Endothelial cell of umbilical vein (primary cell): Measurements from ENCODE around the gene TMEM129. TPM values are rescaled to one million over a fixed set of nuclear protein-coding genes. Genes with fewer than 3 reads are reported as not detected.

Source experiments
- BruUV-seq: library from RNA; stranded (reverse); fragments of 400-500 nt; replicated peaks from 2 replicates; lab custom pipeline; 2021; lab: Mats Ljungman, UMichigan
- CTCF ChIA-PET: fragments of 300-600, 350-600 bp; sonication (Branson Sonifier 250); formaldehyde crosslinking; loops from one replicate; lab custom pipeline; 2021; ENCODE audit warnings: antibody characterized with exemption, inconsistent platforms; lab: Charles Lee
- POLR2A ChIA-PET: fragments of 300-600, 350-600 bp; sonication (Branson Sonifier 250); formaldehyde crosslinking; loops from one replicate; lab custom pipeline; 2021; ENCODE audit warnings: antibody characterized with exemption, inconsistent platforms; lab: Charles Lee
- DNase-seq: peaks from one replicate; pipeline ENCODE4 v3.0.0-alpha.2; 2011; ENCODE audit warnings: low read depth, low spot score
- FAIRE-seq: peaks from 2 replicates; lab custom pipeline; 2011; peaks lifted over from hg19 to GRCh38; lab: Jason Lieb, UNC
- H2AFZ ChIP-seq: 2 replicates; pipeline ENCODE4 v1.6.0; 2012; ENCODE audit warnings: low read depth, low read length, control low read depth, inconsistent platforms
- H3K27ac ChIP-seq: 2 replicates; pipeline ENCODE4 v1.5.1; 2011; ENCODE audit warnings: low read depth, mild to moderate bottlenecking, control low read depth, low read length, moderate library complexity; ENCODE audit not compliant: insufficient read depth
- H3K27me3 ChIP-seq, 2 experiments: 2 replicates each; pipeline versions ENCODE4 v1.6.0 to v1.6.1; 2011; ENCODE audit warnings: low read length in 2 of 2, mixed read lengths in 1 of 2; ENCODE audit not compliant: control insufficient read depth in 2 of 2, insufficient read depth in 2 of 2
- H3K36me3 ChIP-seq, 2 experiments: 2 replicates in 1 of 2; 3 replicates in 1 of 2; pipeline ENCODE4 v1.5.1; 2011; ENCODE audit warnings: low read length in 2 of 2, mild to moderate bottlenecking in 1 of 2, moderate library complexity in 1 of 2; ENCODE audit not compliant: control insufficient read depth in 2 of 2, insufficient read depth in 2 of 2; ENCODE audit errors: extremely low read depth in 1 of 2
- H3K4me1 ChIP-seq: 3 replicates; pipeline ENCODE4 v1.5.1; 2011; ENCODE audit warnings: mild to moderate bottlenecking, low read length; ENCODE audit not compliant: control insufficient read depth, insufficient read depth; ENCODE audit errors: extremely low read depth
- H3K4me2 ChIP-seq: 2 replicates; pipeline ENCODE4 v1.6.1; 2011; ENCODE audit warnings: low read length, control low read depth, mixed read lengths; ENCODE audit not compliant: insufficient read depth
- H3K4me3 ChIP-seq, 3 experiments: fragments of 200-600 bp in 1 of 3; sonication (generic), shearing (Covaris generic) in 1 of 3; replicated peaks in 1 of 3; 2 replicates each; pipeline ENCODE4 v1.5.1; 2011 to 2016; ENCODE audit warnings: control low read depth in 3 of 3, low read length in 3 of 3, mild to moderate bottlenecking in 2 of 3, inconsistent platforms in 1 of 3, low read depth in 1 of 3, moderate library complexity in 1 of 3; ENCODE audit not compliant: insufficient read depth in 1 of 3
- H3K79me2 ChIP-seq: 2 replicates; pipeline ENCODE4 v1.6.0; 2012; ENCODE audit warnings: low read length, inconsistent platforms; ENCODE audit not compliant: control insufficient read depth, insufficient read depth
- H3K9ac ChIP-seq: replicated peaks from 2 replicates; pipeline ENCODE3; 2011; ENCODE audit warnings: low read length, control low read depth; ENCODE audit not compliant: insufficient read depth; ENCODE audit errors: extremely low read depth
- H3K9me1 ChIP-seq: replicated peaks from 3 replicates; pipeline ENCODE4 v1.6.0; 2011; ENCODE audit warnings: mild to moderate bottlenecking, low read length; ENCODE audit not compliant: control insufficient read depth, insufficient read depth; ENCODE audit errors: extremely low read depth
- H3K9me3 ChIP-seq: replicated peaks from 2 replicates; pipeline ENCODE4 v1.5.1; 2012; ENCODE audit warnings: low read length, inconsistent platforms; ENCODE audit not compliant: control insufficient read depth, insufficient read depth
- H4K20me1 ChIP-seq: replicated peaks from 2 replicates; pipeline ENCODE3; 2011; ENCODE audit warnings: mild to moderate bottlenecking, low read length; ENCODE audit not compliant: control insufficient read depth, insufficient read depth; ENCODE audit errors: extremely low read depth
- EZH2 ChIP-seq: IDR thresholded peaks from 2 replicates; pipeline ENCODE4 v1.6.1; 2012; ENCODE audit warnings: borderline replicate concordance, low read depth, mild to moderate bottlenecking, moderate library complexity, low read length, inconsistent platforms; ENCODE audit not compliant: severe bottlenecking
- FOS ChIP-seq: IDR thresholded peaks from 2 replicates; pipeline ENCODE4 v1.6.1; 2011; ENCODE audit warnings: mild to moderate bottlenecking, low read length, moderate library complexity, borderline replicate concordance; ENCODE audit not compliant: insufficient read depth
- GATA2 ChIP-seq: IDR thresholded peaks from 2 replicates; pipeline ENCODE4 v1.7.0; 2011; ENCODE audit warnings: low read depth, mild to moderate bottlenecking, moderate library complexity, mixed read lengths, low read length; ENCODE audit not compliant: insufficient read length, insufficient read depth
- JUN ChIP-seq: IDR thresholded peaks from 2 replicates; pipeline ENCODE4 v1.6.1; 2011; ENCODE audit warnings: borderline replicate concordance, low read depth; ENCODE audit not compliant: insufficient read length, insufficient read depth
- MAX ChIP-seq: IDR thresholded peaks from 2 replicates; pipeline ENCODE4 v1.6.1; 2011; ENCODE audit not compliant: insufficient read depth, insufficient read length
- MYC ChIP-seq: IDR thresholded peaks from one replicate; pipeline ENCODE4 v1.6.1; 2011; ENCODE audit warnings: mild to moderate bottlenecking, low read depth, low read length
- POLR2A ChIP-seq: IDR thresholded peaks from 2 replicates; pipeline ENCODE4 v1.6.1; 2012; ENCODE audit warnings: low read depth, mild to moderate bottlenecking, control low read depth, low read length
- POLR2AphosphoS5 ChIP-seq: IDR thresholded peaks from 2 replicates; pipeline ENCODE4 v1.6.1; 2012; ENCODE audit warnings: low read depth, mild to moderate bottlenecking, control low read depth, low read length, moderate library complexity; ENCODE audit not compliant: insufficient read depth
- dilution Hi-C: fragments of 300-500 bp; cut with MboI; formaldehyde crosslinking; loops from one replicate; pipeline ENCODE4 v1.15.0; 2019; ENCODE audit warnings: low sequenced_read_pairs; ENCODE audit not compliant: extremely low pct_ligation_motif_present
- intact Hi-C: fragments of 100-400 bp; cut with micrococcal nuclease; formaldehyde crosslinking; loops from one replicate; pipeline ENCODE4 v1.10.0; 2022
- polyA plus RNA-seq, 4 experiments: library from polyadenylated mRNA; depleted of rRNA in 3 of 4; stranded (reverse) in 3 of 4; unstranded in 1 of 4; fragments of >200 nt; gene quantifications; 2 replicates each; pipeline versions ENCODE4 v1.2.1 to v1.2.3, GENCODE V29; 2011 to 2012; ENCODE audit warnings: missing spikeins in 1 of 4
- total RNA-seq: library from RNA; stranded (reverse); gene quantifications from 2 replicates; pipeline ENCODE4 v1.2.3, GENCODE V29; 2021
- TF ChIP-seq, protein P1 (sequence below), 2 donors: IDR thresholded peaks; 1 replicate in 1 of 2; 2 replicates in 1 of 2; pipeline ENCODE4 v1.5.1; 2011; ENCODE audit warnings: low read length in 2 of 2, mild to moderate bottlenecking in 2 of 2, moderate library complexity in 2 of 2, control low read depth in 1 of 2, inconsistent platforms in 1 of 2, low read depth in 1 of 2; ENCODE audit not compliant: insufficient read depth in 1 of 2; ENCODE audit errors: extremely low read depth in 1 of 2

The TMEM129 gene
- total and polyA plus RNA-seq, 2 donors (not counting 3 experiments of a cell fraction or from before 2014, with no cell fraction given), result 23.2 to 33.2 TPM

- dilution Hi-C loops (no loop called here), intact Hi-C loops (loop anchor here (2.0 kb wide), 1 partner anchor 28 kb away; the partner anchor contains the start of gene FAM53A)
- peak overlapping the region; percentile 91 for H2AFZ ChIP-seq
- H4K20me1 ChIP-seq, result no peaks in the 10 kb centered on the region
- peak overlapping the region; percentile 99 for H3K9ac ChIP-seq
- no peak for TF ChIP-seq FOS
- TF ChIP-seq MAX, result no peak
- no peak for TF ChIP-seq EZH2
- no peak for TF ChIP-seq JUN
- no peak for TF ChIP-seq MYC
- TF ChIP-seq, protein P1, sequence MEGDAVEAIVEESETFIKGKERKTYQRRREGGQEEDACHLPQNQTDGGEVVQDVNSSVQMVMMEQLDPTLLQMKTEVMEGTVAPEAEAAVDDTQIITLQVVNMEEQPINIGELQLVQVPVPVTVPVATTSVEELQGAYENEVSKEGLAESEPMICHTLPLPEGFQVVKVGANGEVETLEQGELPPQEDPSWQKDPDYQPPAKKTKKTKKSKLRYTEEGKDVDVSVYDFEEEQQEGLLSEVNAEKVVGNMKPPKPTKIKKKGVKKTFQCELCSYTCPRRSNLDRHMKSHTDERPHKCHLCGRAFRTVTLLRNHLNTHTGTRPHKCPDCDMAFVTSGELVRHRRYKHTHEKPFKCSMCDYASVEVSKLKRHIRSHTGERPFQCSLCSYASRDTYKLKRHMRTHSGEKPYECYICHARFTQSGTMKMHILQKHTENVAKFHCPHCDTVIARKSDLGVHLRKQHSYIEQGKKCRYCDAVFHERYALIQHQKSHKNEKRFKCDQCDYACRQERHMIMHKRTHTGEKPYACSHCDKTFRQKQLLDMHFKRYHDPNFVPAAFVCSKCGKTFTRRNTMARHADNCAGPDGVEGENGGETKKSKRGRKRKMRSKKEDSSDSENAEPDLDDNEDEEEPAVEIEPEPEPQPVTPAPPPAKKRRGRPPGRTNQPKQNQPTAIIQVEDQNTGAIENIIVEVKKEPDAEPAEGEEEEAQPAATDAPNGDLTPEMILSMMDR (IDR thresholded peaks at IDR 0.05; ENCODE audit: extremely low read depth in 1 of 2, insufficient read depth in 1 of 2, low read depth in 1 of 2, low read length in 2 of 2), result no peak
- no peak for TF ChIP-seq POLR2A
- TF ChIP-seq POLR2AphosphoS5, result no peak
- no peak for TF ChIP-seq GATA2
- peaks cover 50% of the 10 kb centered on the region for H3K79me2 ChIP-seq
- TSS peak; percentile 59 for BruUV-seq
- peak overlapping the region; percentile 98 for H3K27ac ChIP-seq
- no peaks in the 10 kb centered on the region for H3K27me3 ChIP-seq
- H3K9me1 ChIP-seq, result no peaks in the 10 kb centered on the region
- peak overlapping the region; percentile 73 for H3K4me2 ChIP-seq
- peak overlapping the region; percentile 45 to 73 (median 60) for H3K4me3 ChIP-seq
- DNase-seq (no peak), FAIRE-seq (peak; percentile 24)
- CTCF ChIA-PET, result interaction anchor here (1.0 to 2.2 kb wide), 3 partner anchors 13 to 20 kb away, joined by 7 to 33 read pairs (median 9); no protein-coding TSS in a partner anchor
- POLR2A ChIA-PET, result no interaction called here
- H3K4me1 ChIP-seq, result peaks cover 16% of the 10 kb centered on the region
- H3K36me3 ChIP-seq, result peaks cover 0 to 13% of the 10 kb centered on the region in 2 experiments
- no peaks in the 10 kb centered on the region for H3K9me3 ChIP-seq
Measured at GRCh38 chr4:1713003-1713851, 7.9 kb downstream of the TMEM129 start.
